K562 (cell line): ENCODE results near the gene KLK15. TPM values are rescaled to one million over a fixed set of nuclear protein-coding genes. Genes with fewer than 3 reads are reported as not detected.

Source experiments
- ARID3A ChIP-seq: IDR thresholded peaks from 2 replicates; pipeline ENCODE4 v1.6.1; 2012; ENCODE audit warnings: low read depth, low read length, improper control_type of control experiment, borderline replicate concordance
- CEBPZ ChIP-seq: fragments of 150-350 bp; IDR thresholded peaks from 2 replicates; pipeline ENCODE4 v1.6.1; 2014; ENCODE audit warnings: low read depth, mild to moderate bottlenecking, low read length, borderline replicate concordance
- ELK3 ChIP-seq: fragments of 450-650 bp; formaldehyde crosslinking; IDR thresholded peaks from 2 replicates; pipeline ENCODE4 v1.4.0; 2020; ENCODE audit warnings: mild to moderate bottlenecking
- RAD51 ChIP-seq: fragments of 450-650 bp; IDR thresholded peaks from 2 replicates; pipeline ENCODE4 v1.7.1; 2016; ENCODE audit warnings: low read depth, mild to moderate bottlenecking, borderline replicate concordance
- STAG1 ChIP-seq: sonication (generic); formaldehyde crosslinking; IDR thresholded peaks from 2 replicates; pipeline ENCODE4 v1.5.0; 2020; ENCODE audit warnings: missing genetic modification reagents, borderline replicate concordance
- STAT6 ChIP-seq: sonication (generic); formaldehyde crosslinking; IDR thresholded peaks from 2 replicates; pipeline ENCODE4 v1.8.1; 2023; ENCODE audit warnings: mild to moderate bottlenecking, missing genetic modification reagents
- ZEB2 ChIP-seq: fragments of 450-650 bp; IDR thresholded peaks from 2 replicates; pipeline ENCODE4 v1.6.1; 2016
- ZNF354B ChIP-seq: fragments of 250-450 bp; sonication (Bioruptor Pico); IDR thresholded peaks from 2 replicates; pipeline ENCODE4 v1.4.0; 2020
- polyA plus RNA-seq, 8 experiments: library from polyadenylated mRNA; depleted of rRNA in 4 of 8; stranded (reverse) in 5 of 8; unstranded in 3 of 8; fragments of >200 nt; fragmentation: Nextera tagmentation in 2 of 8; fragmentation: Illumina TruSeq in 1 of 8; extraction: Ambion mirVana in 2 of 8; extraction: Trizol in 1 of 8; gene quantifications; 2 replicates each; pipeline versions ENCODE4 v1.2.1 to v1.2.3, GENCODE V29; 2011 to 2014; ENCODE audit warnings: inconsistent platforms in 1 of 8, missing spikeins in 1 of 8
- total RNA-seq, 7 experiments: library from RNA; depleted of rRNA in 6 of 7; stranded (reverse); fragments of >200 nt in 6 of 7; fragmentation: Illumina TruSeq in 2 of 7; extraction: Trizol in 2 of 7; gene quantifications; 2 replicates each; pipeline versions ENCODE4 v1.2.1 to v1.2.3, GENCODE V29; 2011 to 2021; ENCODE audit warnings: low replicate concordance in 1 of 7

KLK15 gene
- total and polyA plus RNA-seq, 9 of the 15 experiments (the other 6 are each of a cell fraction or from before 2014, with no cell fraction given): not detected

GRCh38 chr19:50794074-50794875 lies 39.1 kb downstream of the KLK15 start (continued):
- TF ChIP-seq CEBPZ (no peak), ZNF354B (CRISPR knock-in tag) (no peak), STAT6 (CRISPR knock-in tag) (no peak), ELK3 (no peak), RAD51 (peak; percentile 15; the same call in 1 of the 2 replicates), STAG1 (CRISPR knock-in tag) (peak; percentile 47; the same call in 1 of the 2 replicates), ARID3A (no peak), ZEB2 (0 out of 2 replicates have a peak, but pooled peaks have one; percentile 28)
